Neural cell (in vitro differentiated cells): Measurements from ENCODE around the gene GFRA1. TPM values are rescaled to one million over a fixed set of nuclear protein-coding genes. Genes with fewer than 3 reads are reported as not detected.

ENCODE experiments used
- H2AFZ ChIP-seq: fragments of 200-600, 300-800 bp; sonication (generic), shearing (Covaris generic); 2 replicates; pipeline ENCODE4 v1.6.0; 2014; ENCODE audit warnings: low read depth, mild to moderate bottlenecking, antibody characterized with exemption, low read length, moderate library complexity
- H3F3A ChIP-seq: fragments of 200-600 bp; shearing (Covaris generic); 2 replicates; pipeline ENCODE4 v1.6.1; 2016; ENCODE audit warnings: mild to moderate bottlenecking, moderate library complexity, mixed read lengths, antibody characterized with exemption, low read length; ENCODE audit not compliant: insufficient read depth, poor library complexity, severe bottlenecking
- H3K27ac ChIP-seq: fragments of 200-600, 300-800 bp; sonication (generic), shearing (Covaris generic); 2 replicates; pipeline ENCODE4 v1.5.1; 2014; ENCODE audit warnings: mild to moderate bottlenecking, low read length, moderate library complexity
- H3K27me3 ChIP-seq: fragments of 300-800, 200-600 bp; sonication (generic), shearing (Covaris generic); 2 replicates; pipeline ENCODE4 v1.6.0; 2014; ENCODE audit warnings: mild to moderate bottlenecking, low read depth, low read length, moderate library complexity; ENCODE audit not compliant: insufficient read depth
- H3K36me3 ChIP-seq: fragments of 300-800, 200-600 bp; sonication (generic), shearing (Covaris generic); 2 replicates; pipeline ENCODE4 v1.5.1; 2014; ENCODE audit warnings: mild to moderate bottlenecking, antibody characterized with exemption, low read length, moderate library complexity; ENCODE audit not compliant: insufficient read depth
- H3K4me2 ChIP-seq: fragments of 300-800, 200-600 bp; sonication (generic), shearing (Covaris generic); 2 replicates; pipeline ENCODE4 v1.6.0; 2014; ENCODE audit warnings: mild to moderate bottlenecking, low read length
- H3K4me3 ChIP-seq: fragments of 300-800, 200-600 bp; sonication (generic), shearing (Covaris generic); 2 replicates; pipeline ENCODE4 v1.5.1; 2014; ENCODE audit warnings: mild to moderate bottlenecking, low read length, moderate library complexity
- H3K79me2 ChIP-seq: fragments of 200-600 bp; shearing (Covaris generic); replicated peaks from 2 replicates; pipeline ENCODE4 v1.6.0; 2014; ENCODE audit warnings: mild to moderate bottlenecking, low read length, moderate library complexity; ENCODE audit not compliant: insufficient read depth
- H3K9ac ChIP-seq: fragments of 300-800, 200-600 bp; sonication (generic), shearing (Covaris generic); 2 replicates; pipeline ENCODE4 v1.6.1; 2016; ENCODE audit warnings: mild to moderate bottlenecking, low read length, mixed read lengths
- H3K9me2 ChIP-seq: fragments of 200-600 bp; shearing (Covaris generic); 2 replicates; pipeline ENCODE4 v1.6.1; 2016; ENCODE audit warnings: mild to moderate bottlenecking, low read length, mixed read lengths; ENCODE audit not compliant: insufficient read depth
- H3K9me3 ChIP-seq: fragments of 200-600, 300-800 bp; sonication (generic), shearing (Covaris generic); 2 replicates; pipeline ENCODE4 v1.6.1; 2016; ENCODE audit warnings: mild to moderate bottlenecking, mixed run types, low read length, moderate library complexity, mixed read lengths
- H4K20me1 ChIP-seq: fragments of 200-600 bp; shearing (Covaris generic); 2 replicates; pipeline ENCODE4 v1.6.1; 2016; ENCODE audit warnings: mild to moderate bottlenecking, mixed run types; ENCODE audit not compliant: insufficient read depth
- EP300 ChIP-seq: fragments of 450-650 bp; conservative IDR thresholded peaks from 2 replicates; pipeline ENCODE4 v1.6.1; 2014; ENCODE audit warnings: antibody characterized with exemption, mild to moderate bottlenecking, moderate library complexity; ENCODE audit not compliant: poor library complexity, severe bottlenecking
- EZH2 ChIP-seq: fragments of 200-600, 300-800 bp; shearing (Covaris generic), sonication (generic); IDR thresholded peaks from 2 replicates; pipeline ENCODE4 v1.6.1; 2014; ENCODE audit warnings: antibody characterized with exemption, low read length, borderline replicate concordance, mild to moderate bottlenecking; ENCODE audit not compliant: insufficient read depth, poor library complexity, severe bottlenecking
- MXI1 ChIP-seq: fragments of 450-650 bp; conservative IDR thresholded peaks from 2 replicates; pipeline ENCODE4 v1.6.1; 2014; ENCODE audit warnings: antibody characterized with exemption, mild to moderate bottlenecking; ENCODE audit not compliant: poor library complexity, severe bottlenecking
- POLR2AphosphoS5 ChIP-seq: IDR thresholded peaks from 2 replicates; pipeline ENCODE4 v1.6.1; 2012
- RAD21 ChIP-seq: fragments of 450-650 bp; conservative IDR thresholded peaks from 2 replicates; pipeline ENCODE4 v1.6.1; 2014; ENCODE audit warnings: antibody characterized with exemption, mild to moderate bottlenecking, moderate library complexity
- SMC3 ChIP-seq: fragments of 450-650 bp; conservative IDR thresholded peaks from 2 replicates; pipeline ENCODE4 v1.6.1; 2014; ENCODE audit warnings: antibody characterized with exemption, mild to moderate bottlenecking, moderate library complexity; ENCODE audit not compliant: poor library complexity
- TAF1 ChIP-seq: IDR thresholded peaks from 2 replicates; pipeline ENCODE4 v1.6.1; 2012; ENCODE audit warnings: low read depth
- polyA plus RNA-seq: library from polyadenylated mRNA; depleted of rRNA; stranded (reverse); fragments of >200 nt; gene quantifications from 2 replicates; pipeline ENCODE4 v1.2.3, GENCODE V29; 2014
- TF ChIP-seq, protein P1 (sequence below): IDR thresholded peaks from 2 replicates; pipeline ENCODE4 v1.6.1; 2012; ENCODE audit warnings: borderline replicate concordance
- TF ChIP-seq, protein P2 (sequence below): fragments of 450-650 bp; IDR thresholded peaks from 2 replicates; pipeline ENCODE4 v1.5.1; 2014; ENCODE audit warnings: antibody characterized with exemption, mild to moderate bottlenecking, moderate library complexity; ENCODE audit not compliant: poor library complexity, severe bottlenecking

GFRA1 gene
- polyA plus RNA-seq, 1 donor from 2014 or later, result 2.3 TPM

DNA sequence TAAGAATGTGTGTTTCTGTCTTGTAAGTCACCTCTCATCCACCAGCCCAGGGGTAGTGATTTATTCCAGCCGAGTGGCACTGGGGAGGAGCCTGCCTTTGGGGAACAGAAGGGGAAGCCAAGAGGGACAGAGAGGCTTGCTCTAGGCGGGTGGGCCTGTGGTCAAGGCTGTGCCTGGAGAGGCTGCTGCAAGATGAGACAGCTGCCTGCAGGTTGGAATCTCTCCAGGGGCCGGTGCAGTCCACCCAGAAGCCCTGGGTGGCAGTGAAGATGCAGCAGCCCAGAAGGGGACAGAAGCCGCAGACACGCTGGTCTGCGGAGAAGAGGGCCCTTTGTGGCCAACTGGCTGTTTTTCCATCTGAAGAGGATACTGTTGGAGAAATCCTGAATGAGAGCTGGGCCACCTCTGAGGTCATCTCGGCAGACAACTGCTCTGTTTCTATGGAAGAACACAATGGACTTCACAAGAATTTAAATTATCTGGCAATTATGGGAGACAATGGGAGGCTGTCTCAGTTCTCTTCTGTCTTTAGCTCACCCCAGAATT lies 175.7 kb downstream of the GFRA1 start:
- TF ChIP-seq TAF1 (no peak), SMC3 (no peak)
- TF ChIP-seq, protein P1, sequence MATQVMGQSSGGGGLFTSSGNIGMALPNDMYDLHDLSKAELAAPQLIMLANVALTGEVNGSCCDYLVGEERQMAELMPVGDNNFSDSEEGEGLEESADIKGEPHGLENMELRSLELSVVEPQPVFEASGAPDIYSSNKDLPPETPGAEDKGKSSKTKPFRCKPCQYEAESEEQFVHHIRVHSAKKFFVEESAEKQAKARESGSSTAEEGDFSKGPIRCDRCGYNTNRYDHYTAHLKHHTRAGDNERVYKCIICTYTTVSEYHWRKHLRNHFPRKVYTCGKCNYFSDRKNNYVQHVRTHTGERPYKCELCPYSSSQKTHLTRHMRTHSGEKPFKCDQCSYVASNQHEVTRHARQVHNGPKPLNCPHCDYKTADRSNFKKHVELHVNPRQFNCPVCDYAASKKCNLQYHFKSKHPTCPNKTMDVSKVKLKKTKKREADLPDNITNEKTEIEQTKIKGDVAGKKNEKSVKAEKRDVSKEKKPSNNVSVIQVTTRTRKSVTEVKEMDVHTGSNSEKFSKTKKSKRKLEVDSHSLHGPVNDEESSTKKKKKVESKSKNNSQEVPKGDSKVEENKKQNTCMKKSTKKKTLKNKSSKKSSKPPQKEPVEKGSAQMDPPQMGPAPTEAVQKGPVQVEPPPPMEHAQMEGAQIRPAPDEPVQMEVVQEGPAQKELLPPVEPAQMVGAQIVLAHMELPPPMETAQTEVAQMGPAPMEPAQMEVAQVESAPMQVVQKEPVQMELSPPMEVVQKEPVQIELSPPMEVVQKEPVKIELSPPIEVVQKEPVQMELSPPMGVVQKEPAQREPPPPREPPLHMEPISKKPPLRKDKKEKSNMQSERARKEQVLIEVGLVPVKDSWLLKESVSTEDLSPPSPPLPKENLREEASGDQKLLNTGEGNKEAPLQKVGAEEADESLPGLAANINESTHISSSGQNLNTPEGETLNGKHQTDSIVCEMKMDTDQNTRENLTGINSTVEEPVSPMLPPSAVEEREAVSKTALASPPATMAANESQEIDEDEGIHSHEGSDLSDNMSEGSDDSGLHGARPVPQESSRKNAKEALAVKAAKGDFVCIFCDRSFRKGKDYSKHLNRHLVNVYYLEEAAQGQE, result no peak
- H3F3A ChIP-seq, result no peaks in the 10 kb centered on the region
- H3K9me2 ChIP-seq, result no peaks in the 10 kb centered on the region
- H3K27ac ChIP-seq, result no peak overlapping the region
- no peaks in the 10 kb centered on the region for H3K27me3 ChIP-seq
- no peak overlapping the region for H2AFZ ChIP-seq
- no peaks in the 10 kb centered on the region for H4K20me1 ChIP-seq
- no peaks in the 10 kb centered on the region for H3K79me2 ChIP-seq
- no peak overlapping the region for H3K4me2 ChIP-seq
- no peak overlapping the region for H3K4me3 ChIP-seq
- H3K9ac ChIP-seq, result no peak overlapping the region
- H3K9me3 ChIP-seq, result no peaks in the 10 kb centered on the region
- H3K36me3 ChIP-seq, result no peaks in the 10 kb centered on the region

DNA sequence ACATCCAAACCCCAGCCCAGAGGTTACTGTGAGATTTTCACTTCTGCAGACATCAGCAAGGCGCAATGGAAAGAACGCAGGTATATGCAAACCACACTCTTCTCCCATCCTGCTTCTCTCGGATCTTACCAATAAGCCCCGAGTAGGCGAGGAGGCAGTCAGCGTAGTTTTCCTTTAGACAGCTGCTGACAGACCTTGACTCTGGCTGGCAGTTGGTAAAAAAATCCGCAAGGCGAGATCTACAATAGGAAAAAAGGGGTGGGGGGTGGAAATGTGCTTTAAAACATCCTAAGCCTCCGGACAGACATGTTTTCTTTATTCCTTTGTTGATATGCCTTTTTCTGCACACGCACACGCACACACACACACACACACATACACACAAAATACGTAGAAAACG lies 176.5 kb downstream of the GFRA1 start:
- Histone ChIP-seq H3K36me3 (no peaks in the 10 kb centered on the region), H3K4me2 (no peak overlapping the region), H4K20me1 (no peaks in the 10 kb centered on the region), H3K9me2 (no peaks in the 10 kb centered on the region), H3K4me3 (no peak overlapping the region), H3K27ac (no peak overlapping the region), H2AFZ (no peak overlapping the region), H3K79me2 (no peaks in the 10 kb centered on the region), H3K9me3 (no peaks in the 10 kb centered on the region), H3F3A (no peaks in the 10 kb centered on the region), H3K9ac (no peak overlapping the region), H3K27me3 (no peaks in the 10 kb centered on the region)
- TF ChIP-seq POLR2AphosphoS5 (no peak), EP300 (no peak), TAF1 (no peak), SMC3 (no peak)
- TF ChIP-seq, protein P1, result no peak

DNA sequence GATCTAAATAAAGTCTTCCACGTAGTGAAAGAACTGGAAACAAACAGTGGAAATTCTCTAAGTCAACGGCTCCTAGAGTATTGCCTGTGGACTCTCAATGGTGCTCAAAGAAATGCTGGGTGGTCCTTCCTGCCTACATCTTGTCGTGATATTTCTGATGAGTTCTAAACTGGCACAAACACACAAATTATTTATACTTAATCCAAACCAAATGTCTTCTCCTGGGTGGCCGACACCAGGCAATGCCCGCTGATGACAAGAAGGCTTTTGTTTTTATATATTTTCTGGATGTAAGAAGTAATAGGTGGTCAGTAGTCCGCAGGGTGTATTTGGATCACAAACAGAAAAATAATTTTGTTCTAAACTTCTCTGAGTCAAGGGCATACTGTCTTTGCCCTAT lies 178.7 kb downstream of the GFRA1 start:
- no peak overlapping the region for H3K27ac ChIP-seq
- no peaks in the 10 kb centered on the region for H3K79me2 ChIP-seq
- no peak overlapping the region for H3K9ac ChIP-seq
- no peaks in the 10 kb centered on the region for H3K9me2 ChIP-seq
- no peak for TF ChIP-seq RAD21
- no peak for TF ChIP-seq SMC3
- no peak for TF ChIP-seq MXI1
- TF ChIP-seq, protein P1, result no peak
- TF ChIP-seq EZH2, result no peak
- no peak for TF ChIP-seq TAF1
- TF ChIP-seq EP300, result no peak
- TF ChIP-seq POLR2AphosphoS5, result no peak
- TF ChIP-seq, protein P2, sequence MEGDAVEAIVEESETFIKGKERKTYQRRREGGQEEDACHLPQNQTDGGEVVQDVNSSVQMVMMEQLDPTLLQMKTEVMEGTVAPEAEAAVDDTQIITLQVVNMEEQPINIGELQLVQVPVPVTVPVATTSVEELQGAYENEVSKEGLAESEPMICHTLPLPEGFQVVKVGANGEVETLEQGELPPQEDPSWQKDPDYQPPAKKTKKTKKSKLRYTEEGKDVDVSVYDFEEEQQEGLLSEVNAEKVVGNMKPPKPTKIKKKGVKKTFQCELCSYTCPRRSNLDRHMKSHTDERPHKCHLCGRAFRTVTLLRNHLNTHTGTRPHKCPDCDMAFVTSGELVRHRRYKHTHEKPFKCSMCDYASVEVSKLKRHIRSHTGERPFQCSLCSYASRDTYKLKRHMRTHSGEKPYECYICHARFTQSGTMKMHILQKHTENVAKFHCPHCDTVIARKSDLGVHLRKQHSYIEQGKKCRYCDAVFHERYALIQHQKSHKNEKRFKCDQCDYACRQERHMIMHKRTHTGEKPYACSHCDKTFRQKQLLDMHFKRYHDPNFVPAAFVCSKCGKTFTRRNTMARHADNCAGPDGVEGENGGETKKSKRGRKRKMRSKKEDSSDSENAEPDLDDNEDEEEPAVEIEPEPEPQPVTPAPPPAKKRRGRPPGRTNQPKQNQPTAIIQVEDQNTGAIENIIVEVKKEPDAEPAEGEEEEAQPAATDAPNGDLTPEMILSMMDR, result no peak
- H3K4me2 ChIP-seq, result no peak overlapping the region
- H3K27me3 ChIP-seq, result no peaks in the 10 kb centered on the region
- H3F3A ChIP-seq, result no peaks in the 10 kb centered on the region
- no peak overlapping the region for H2AFZ ChIP-seq
- H4K20me1 ChIP-seq, result no peaks in the 10 kb centered on the region
- H3K4me3 ChIP-seq, result no peak overlapping the region
- no peaks in the 10 kb centered on the region for H3K36me3 ChIP-seq
- H3K9me3 ChIP-seq, result no peaks in the 10 kb centered on the region
